H9 (cell line): ENCODE data around the gene KCNMA1. TPM values are rescaled to one million over a fixed set of nuclear protein-coding genes. Genes with fewer than 3 reads are reported as not detected.

Experiments
- DNase-seq: peaks from one replicate; pipeline ENCODE4 v3.0.0-alpha.2; 2017
- H2AFZ ChIP-seq: one replicate; pipeline ENCODE4 v1.6.1; 2013; ENCODE audit warnings: mild to moderate bottlenecking, low read length, control low read depth, moderate library complexity
- H2AK5ac ChIP-seq: 2 replicates; pipeline ENCODE4 v1.6.1; 2013; ENCODE audit warnings: low read length, control low read depth, mixed read lengths; ENCODE audit not compliant: insufficient read length
- H2BK120ac ChIP-seq: one replicate; pipeline ENCODE4 v1.6.1; 2013; ENCODE audit warnings: low read depth, mild to moderate bottlenecking, low read length, control low read depth, inconsistent platforms; ENCODE audit not compliant: poor library complexity, severe bottlenecking
- H2BK12ac ChIP-seq: 2 replicates; pipeline ENCODE4 v1.6.1; 2013; ENCODE audit warnings: low read length, control low read depth, mixed read lengths, low read depth; ENCODE audit not compliant: insufficient read length
- H2BK15ac ChIP-seq: 2 replicates; pipeline ENCODE4 v1.6.1; 2013; ENCODE audit warnings: low read depth, low read length, control low read depth
- H2BK20ac ChIP-seq: one replicate; pipeline ENCODE4 v1.6.1; 2013; ENCODE audit warnings: low read depth, mild to moderate bottlenecking, low read length, control low read depth, inconsistent platforms; ENCODE audit not compliant: poor library complexity, severe bottlenecking
- H2BK5ac ChIP-seq: 2 replicates; pipeline ENCODE4 v1.6.1; 2013; ENCODE audit warnings: low read length, control low read depth, mixed read lengths; ENCODE audit not compliant: insufficient read length
- H3K14ac ChIP-seq: 2 replicates; pipeline ENCODE4 v1.6.1; 2013; ENCODE audit warnings: low read length, control low read depth; ENCODE audit not compliant: insufficient read depth
- H3K18ac ChIP-seq: 2 replicates; pipeline ENCODE4 v1.6.1; 2013; ENCODE audit warnings: low read depth, mild to moderate bottlenecking, mixed read lengths, low read length, control low read depth; ENCODE audit not compliant: insufficient read length
- H3K23ac ChIP-seq: 2 replicates; pipeline ENCODE4 v1.6.1; 2013; ENCODE audit warnings: low read length, control low read depth, mixed read lengths, low read depth; ENCODE audit not compliant: insufficient read length
- H3K23me2 ChIP-seq: 2 replicates; pipeline ENCODE4 v1.6.1; 2013; ENCODE audit warnings: low read depth, mild to moderate bottlenecking, mixed read lengths, low read length, control low read depth; ENCODE audit not compliant: insufficient read length, poor library complexity, severe bottlenecking
- H3K27ac ChIP-seq: 2 replicates; pipeline ENCODE4 v1.5.1; 2013; ENCODE audit warnings: low read length, control low read depth, mixed read lengths, low read depth; ENCODE audit not compliant: insufficient read length
- H3K27me3 ChIP-seq: 2 replicates; pipeline ENCODE4 v1.6.1; 2013; ENCODE audit warnings: low read length, control low read depth, inconsistent platforms; ENCODE audit not compliant: insufficient read depth
- H3K4ac ChIP-seq: 2 replicates; pipeline ENCODE4 v1.6.1; 2013; ENCODE audit warnings: low read depth, mild to moderate bottlenecking, control low read depth, inconsistent platforms, low read length, moderate library complexity
- H3K4me1 ChIP-seq: 2 replicates; pipeline ENCODE4 v1.6.1; 2013; ENCODE audit warnings: low read length, control low read depth, inconsistent platforms; ENCODE audit not compliant: insufficient read depth
- H3K4me2 ChIP-seq: 2 replicates; pipeline ENCODE4 v1.6.1; 2013; ENCODE audit warnings: low read length, control low read depth, mixed read lengths; ENCODE audit not compliant: insufficient read length, insufficient read depth
- H3K56ac ChIP-seq: 2 replicates; pipeline ENCODE4 v1.6.1; 2013; ENCODE audit warnings: low read depth, mild to moderate bottlenecking, mixed read lengths, low read length, control low read depth; ENCODE audit not compliant: insufficient read length
- H3K79me1 ChIP-seq: 2 replicates; pipeline ENCODE4 v1.6.1; 2013; ENCODE audit warnings: low read depth, mild to moderate bottlenecking, moderate library complexity, low read length, control low read depth, inconsistent platforms; ENCODE audit not compliant: insufficient read depth, poor library complexity, severe bottlenecking
- H3K79me2 ChIP-seq: 2 replicates; pipeline ENCODE4 v1.6.1; 2013; ENCODE audit warnings: low read length, control low read depth, inconsistent platforms; ENCODE audit not compliant: insufficient read depth
- H3K9ac ChIP-seq: 2 replicates; pipeline ENCODE4 v1.6.1; 2013; ENCODE audit warnings: low read length, control low read depth, mixed read lengths; ENCODE audit not compliant: insufficient read length; ENCODE audit errors: extremely low read depth
- H3K9me3 ChIP-seq: one replicate; pipeline ENCODE4 v1.6.1; 2013; ENCODE audit warnings: low read depth, low read length, inconsistent platforms; ENCODE audit not compliant: control insufficient read depth
- H3T11ph ChIP-seq: one replicate; pipeline ENCODE4 v1.6.1; 2013; ENCODE audit warnings: mild to moderate bottlenecking, low read length, control low read depth, inconsistent platforms
- H4K20me1 ChIP-seq: one replicate; pipeline ENCODE4 v1.6.1; 2013; ENCODE audit not compliant: control insufficient read depth, insufficient read length, insufficient read depth
- H4K5ac ChIP-seq: 2 replicates; pipeline ENCODE4 v1.6.1; 2013; ENCODE audit warnings: low read depth, mild to moderate bottlenecking, mixed read lengths, low read length, control low read depth; ENCODE audit not compliant: insufficient read length
- H4K8ac ChIP-seq: replicated peaks from 2 replicates; pipeline ENCODE4 v1.6.1; 2013; ENCODE audit warnings: low read length, control low read depth, mixed read lengths, low read depth; ENCODE audit not compliant: insufficient read length
- H4K91ac ChIP-seq: 2 replicates; pipeline ENCODE4 v1.6.1; 2013; ENCODE audit warnings: low read depth, mild to moderate bottlenecking, moderate library complexity, mixed read lengths, low read length, control low read depth; ENCODE audit not compliant: insufficient read length
- H3K27ac Mint-ChIP-seq, 3 experiments: 2 replicates in 2 of 3; 3 replicates in 1 of 3; pipeline ENCODE4 v1.8.0; 2020 to 2021; ENCODE audit warnings: mixed read lengths in 3 of 3, mild to moderate bottlenecking in 1 of 3, moderate library complexity in 1 of 3
- H3K27me3 Mint-ChIP-seq: 2 replicates; pipeline ENCODE4 v1.8.0; 2021; ENCODE audit warnings: low read depth, mild to moderate bottlenecking, moderate library complexity, mixed read lengths
- H3K36me3 Mint-ChIP-seq, 3 experiments: 2 replicates in 2 of 3; 3 replicates in 1 of 3; pipeline ENCODE4 v1.8.0; 2020 to 2021; ENCODE audit warnings: low read depth in 3 of 3, mixed read lengths in 3 of 3; ENCODE audit not compliant: insufficient read depth in 1 of 3
- H3K4me1 Mint-ChIP-seq, 2 experiments: 2 replicates each; pipeline ENCODE4 v1.8.0; 2020; ENCODE audit warnings: mixed read lengths in 2 of 2
- H3K4me3 Mint-ChIP-seq, 2 experiments: 2 replicates in 1 of 2; 3 replicates in 1 of 2; pipeline ENCODE4 v1.8.0; 2020 to 2021; ENCODE audit warnings: mild to moderate bottlenecking in 2 of 2, mixed read lengths in 2 of 2, moderate library complexity in 1 of 2
- H3K9me3 Mint-ChIP-seq, 2 experiments: 2 replicates in 1 of 2; 3 replicates in 1 of 2; pipeline ENCODE4 v1.8.0; 2020; ENCODE audit warnings: mild to moderate bottlenecking in 2 of 2, mixed read lengths in 2 of 2, moderate library complexity in 1 of 2
- WGBS: extraction: QIAGEN DNeasy Blood & Tissue Kit; methylation state at CpG from one replicate; pipeline ENCODE4 v1.1.7; 2013; ENCODE audit warnings: missing lambda C conversion rate, low lambda C conversion rate, mixed read lengths; ENCODE audit not compliant: insufficient read length; ENCODE audit errors: extremely low coverage; 5-methylcytosine and 5-hydroxymethylcytosine counted together
- total RNA-seq: library from RNA; stranded (reverse); gene quantifications from 2 replicates; pipeline ENCODE4 v1.2.1, GENCODE V29; 2021
- TF ChIP-seq, protein P1 (sequence below): fragments of 200-600 bp; sonication (generic); conservative IDR thresholded peaks from 3 replicates; pipeline ENCODE4 v1.8.0; 2021; ENCODE audit warnings: antibody characterized with exemption, mild to moderate bottlenecking

Gene KCNMA1
- total RNA-seq, 1 experiment from 2014 or later = 2.0 TPM

- DNase-seq = no peak
- Histone ChIP-seq H3K4me2 (no peak overlapping the region), H2AFZ (no peak overlapping the region), H4K20me1 (no peaks in the 10 kb centered on the region), H3K23ac (no peak overlapping the region), H4K91ac (no peak overlapping the region), H4K8ac (no peak overlapping the region), H2BK15ac (no peak overlapping the region), H3K14ac (no peak overlapping the region), H3K56ac (no peak overlapping the region), H4K5ac (no peak overlapping the region), H2BK20ac (no peak overlapping the region), H3K79me2 (no peaks in the 10 kb centered on the region), H3K27me3 (no peaks in the 10 kb centered on the region), H3K9ac (no peak overlapping the region), H3K9me3 (no peaks in the 10 kb centered on the region), H2BK5ac (no peak overlapping the region), H2BK12ac (no peak overlapping the region), H3K79me1 (no peaks in the 10 kb centered on the region), H2BK120ac (no peak overlapping the region), H2AK5ac (no peak overlapping the region), H3T11ph (no peak overlapping the region), H3K4ac (no peak overlapping the region), H3K18ac (no peak overlapping the region), H3K27ac (no peak overlapping the region), H3K23me2 (no peaks in the 10 kb centered on the region), H3K4me1 (no peaks in the 10 kb centered on the region)
- WGBS = no CpG with 5 or more reads among the region's 5 CpGs
- peaks cover 5% of the 10 kb centered on the region; the same call in 1 of the 2 replicates for H3K27me3 Mint-ChIP-seq
- peaks cover 0 to under 1% (median under 1%) of the 10 kb centered on the region in 3 experiments; a peak in 3 of 7 replicates for H3K36me3 Mint-ChIP-seq
- no peak overlapping the region for H3K27ac Mint-ChIP-seq
- peaks cover 4% of the 10 kb centered on the region in 2 experiments for H3K4me1 Mint-ChIP-seq
- H3K9me3 Mint-ChIP-seq = peaks cover 2 to 3% of the 10 kb centered on the region in 2 experiments; a peak in 3 of 5 replicates
- TF ChIP-seq, protein P1, sequence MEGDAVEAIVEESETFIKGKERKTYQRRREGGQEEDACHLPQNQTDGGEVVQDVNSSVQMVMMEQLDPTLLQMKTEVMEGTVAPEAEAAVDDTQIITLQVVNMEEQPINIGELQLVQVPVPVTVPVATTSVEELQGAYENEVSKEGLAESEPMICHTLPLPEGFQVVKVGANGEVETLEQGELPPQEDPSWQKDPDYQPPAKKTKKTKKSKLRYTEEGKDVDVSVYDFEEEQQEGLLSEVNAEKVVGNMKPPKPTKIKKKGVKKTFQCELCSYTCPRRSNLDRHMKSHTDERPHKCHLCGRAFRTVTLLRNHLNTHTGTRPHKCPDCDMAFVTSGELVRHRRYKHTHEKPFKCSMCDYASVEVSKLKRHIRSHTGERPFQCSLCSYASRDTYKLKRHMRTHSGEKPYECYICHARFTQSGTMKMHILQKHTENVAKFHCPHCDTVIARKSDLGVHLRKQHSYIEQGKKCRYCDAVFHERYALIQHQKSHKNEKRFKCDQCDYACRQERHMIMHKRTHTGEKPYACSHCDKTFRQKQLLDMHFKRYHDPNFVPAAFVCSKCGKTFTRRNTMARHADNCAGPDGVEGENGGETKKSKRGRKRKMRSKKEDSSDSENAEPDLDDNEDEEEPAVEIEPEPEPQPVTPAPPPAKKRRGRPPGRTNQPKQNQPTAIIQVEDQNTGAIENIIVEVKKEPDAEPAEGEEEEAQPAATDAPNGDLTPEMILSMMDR = no peak
- H3K4me3 Mint-ChIP-seq = no peak overlapping the region
These were observed 409.0 kb downstream of the KCNMA1 start for GRCh38 chr10:77228559-77228958.
